Tongue (tissue), 2 donors: ENCODE measurements around the gene DPH3. TPM values are rescaled to one million over a fixed set of nuclear protein-coding genes. Genes with fewer than 3 reads are reported as not detected.

Experiments used
- DNase-seq: peaks from one replicate; pipeline ENCODE4 v3.0.0-alpha.2; 2015
- total RNA-seq: library from RNA; depleted of rRNA; stranded (reverse); fragments of >200 nt; gene quantifications from one replicate; pipeline ENCODE4 v1.2.3, GENCODE V29; 2014

DPH3 gene
- total RNA-seq, 1 donor from 2014 or later: 16.5 TPM

DNA sequence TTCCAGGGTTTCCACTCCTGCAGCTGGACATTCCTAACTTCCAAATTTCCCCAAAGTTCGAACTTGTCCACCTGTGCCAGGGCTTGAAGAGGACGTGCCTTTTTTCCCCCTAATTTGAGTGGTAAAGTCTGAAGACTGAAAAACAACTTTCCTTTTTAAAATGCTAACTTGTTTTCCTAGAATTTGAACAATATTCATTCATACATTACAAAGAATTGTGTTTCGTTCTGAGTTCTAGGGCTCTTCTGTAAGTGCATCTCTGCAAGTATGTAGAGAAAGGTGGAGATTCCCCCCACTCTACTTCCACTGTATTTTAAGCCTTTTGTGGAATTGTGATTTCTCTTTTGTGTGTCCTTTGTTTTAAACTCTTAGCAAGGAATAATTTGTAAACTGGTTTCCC lies 9.4 kb downstream of the DPH3 start:
- DNase-seq: no peak

DNA sequence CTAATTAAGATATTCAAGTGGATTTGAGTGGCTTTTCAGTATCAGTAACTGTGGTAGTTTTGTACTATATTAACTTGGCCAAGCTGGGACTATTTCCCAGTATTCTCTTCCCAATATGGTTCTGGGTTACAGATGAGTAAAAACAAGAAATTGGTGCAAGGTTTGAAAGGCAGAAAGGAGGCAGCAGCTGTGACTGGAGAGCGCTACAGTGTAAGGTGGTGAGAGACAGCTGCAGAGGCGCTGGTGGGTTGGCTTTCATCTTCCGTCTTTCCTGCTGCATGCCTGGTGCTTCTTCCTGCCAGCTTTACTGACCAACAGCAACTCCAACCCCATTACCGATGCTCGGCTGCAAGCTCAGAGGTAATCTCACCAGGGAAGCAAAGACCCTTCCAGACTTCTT lies 9.8 kb downstream of the DPH3 start:
- no peak for DNase-seq

DNA sequence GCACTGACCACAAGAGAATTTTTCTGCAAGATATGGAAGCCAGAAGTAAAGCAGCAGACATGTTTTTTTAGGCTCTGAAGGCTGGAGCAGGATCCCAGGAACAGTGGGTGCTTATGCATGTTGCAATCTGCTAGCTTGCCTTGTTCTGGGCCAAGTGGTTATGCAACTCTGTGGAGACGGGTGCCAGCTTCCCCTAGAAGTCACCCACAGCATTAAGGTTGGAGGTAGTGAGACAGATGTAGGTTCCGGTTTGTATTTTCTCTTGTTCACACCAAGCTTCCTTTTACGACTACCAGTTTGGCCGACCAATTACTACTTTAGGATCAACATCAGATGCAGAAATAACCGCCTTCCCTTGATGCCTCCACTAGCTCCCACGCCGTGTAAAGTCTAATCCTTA lies 11.1 kb downstream of the DPH3 start:
- DNase-seq: no peak

DNA sequence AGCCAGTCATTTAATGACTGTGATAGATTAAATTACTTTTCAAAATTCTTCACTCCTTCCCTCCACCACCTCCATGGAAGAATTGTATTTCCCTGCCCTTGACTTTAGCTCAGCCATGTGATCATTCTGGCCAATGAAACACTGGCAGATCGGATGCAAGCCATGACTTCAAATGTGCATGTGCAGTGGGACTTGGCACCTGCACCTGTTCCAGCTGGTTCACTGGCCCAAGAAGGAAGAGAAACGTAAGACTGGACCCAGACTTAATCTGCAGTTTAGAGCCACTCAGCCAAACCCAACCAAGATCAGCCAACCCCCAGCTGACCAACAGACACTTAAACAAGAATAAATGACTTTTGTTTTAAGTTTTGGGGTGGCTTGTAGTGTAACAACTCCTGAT lies 11.8 kb downstream of the DPH3 start:
- DNase-seq: no peak

DNA sequence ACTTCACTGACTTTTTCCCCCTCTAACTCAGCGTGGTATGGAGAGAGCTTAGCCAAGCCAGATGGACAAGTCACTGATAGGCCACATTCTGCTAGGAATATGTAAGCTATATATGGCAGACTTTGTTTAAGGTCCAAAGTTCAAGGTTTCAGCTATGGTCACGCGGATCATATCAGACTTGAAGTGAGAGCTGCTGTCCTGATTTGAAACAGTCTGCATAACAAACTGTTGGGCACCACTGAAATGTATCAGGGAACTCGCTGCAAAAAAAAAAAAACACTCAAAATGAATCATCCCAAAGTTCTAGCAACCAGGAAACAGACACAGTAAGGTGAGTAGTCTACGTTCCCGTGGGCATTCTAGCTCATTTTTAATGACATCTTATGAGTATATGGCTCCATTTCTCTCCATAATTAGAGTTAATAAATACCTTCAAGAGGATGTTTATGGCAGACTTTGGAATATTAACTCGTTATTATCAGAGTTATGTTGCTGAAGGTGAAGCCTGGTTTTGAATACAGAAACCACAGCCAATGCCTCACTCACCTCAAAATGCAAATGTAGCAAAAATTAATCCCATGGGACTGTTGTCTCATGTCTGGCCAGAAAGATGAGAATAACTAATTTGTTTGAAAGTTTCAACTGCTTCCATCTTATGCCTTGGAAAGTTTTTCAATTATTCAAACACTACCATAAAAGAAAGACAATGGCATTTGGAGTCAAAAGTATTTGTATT lies 12.3 kb downstream of the DPH3 start:
- no peak for DNase-seq

DNA sequence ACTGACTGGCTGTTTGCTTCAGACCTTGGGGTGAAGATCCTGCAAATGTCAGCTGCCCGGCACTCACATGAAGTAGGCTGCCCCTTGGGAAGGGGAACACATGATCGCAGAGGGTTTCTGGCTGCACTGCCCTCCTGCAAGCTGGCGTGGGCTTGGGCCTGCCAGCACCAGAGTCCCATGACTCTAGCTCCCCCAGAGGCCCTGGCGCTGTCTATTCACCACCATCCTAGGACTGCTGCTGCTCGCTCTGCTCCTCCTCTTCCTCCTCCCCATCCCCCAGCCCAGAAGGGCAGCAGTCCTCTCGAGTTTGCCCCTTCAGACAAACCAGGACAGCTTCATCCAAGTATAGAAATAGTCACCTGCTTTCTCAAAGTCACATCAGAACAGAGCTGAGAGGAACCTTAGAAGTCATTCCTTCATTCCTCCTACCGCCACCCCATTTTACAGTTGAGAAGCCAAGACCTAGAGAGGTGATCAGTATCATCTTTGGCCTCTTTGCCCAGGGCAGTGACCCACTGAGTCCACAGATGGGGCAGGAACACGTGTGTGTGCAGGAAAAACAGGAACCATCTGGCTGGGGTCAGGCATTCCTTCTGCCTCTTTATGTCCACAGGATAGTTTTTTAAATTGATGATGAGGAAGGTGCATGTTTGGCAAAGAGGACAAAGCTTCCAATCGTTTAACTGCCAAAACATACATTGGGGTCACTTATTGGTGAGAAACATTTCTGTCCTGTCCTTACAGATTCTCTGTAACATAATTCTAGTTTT lies 13.2 kb downstream of the DPH3 start:
- no peak for DNase-seq

DNA sequence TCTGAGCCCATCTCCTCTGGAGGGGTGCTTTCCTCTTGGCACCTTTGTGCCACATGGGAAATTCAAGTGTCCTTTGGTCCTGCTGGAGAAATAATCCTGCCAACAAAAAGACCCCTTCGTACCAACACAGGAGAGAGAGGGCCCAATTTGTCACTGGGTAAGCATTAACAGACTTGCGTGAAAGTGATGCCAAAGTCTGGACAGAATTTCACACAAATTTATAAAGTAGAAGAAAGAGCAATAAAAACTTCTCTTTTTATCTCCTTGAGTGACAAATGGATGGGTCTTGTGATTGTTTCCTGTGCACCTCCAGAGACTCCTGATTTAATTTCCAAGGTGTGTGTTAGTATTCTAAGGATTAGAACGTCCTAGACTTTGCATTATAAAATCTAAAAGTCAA lies 14.9 kb downstream of the DPH3 start:
- no peak for DNase-seq

DNA sequence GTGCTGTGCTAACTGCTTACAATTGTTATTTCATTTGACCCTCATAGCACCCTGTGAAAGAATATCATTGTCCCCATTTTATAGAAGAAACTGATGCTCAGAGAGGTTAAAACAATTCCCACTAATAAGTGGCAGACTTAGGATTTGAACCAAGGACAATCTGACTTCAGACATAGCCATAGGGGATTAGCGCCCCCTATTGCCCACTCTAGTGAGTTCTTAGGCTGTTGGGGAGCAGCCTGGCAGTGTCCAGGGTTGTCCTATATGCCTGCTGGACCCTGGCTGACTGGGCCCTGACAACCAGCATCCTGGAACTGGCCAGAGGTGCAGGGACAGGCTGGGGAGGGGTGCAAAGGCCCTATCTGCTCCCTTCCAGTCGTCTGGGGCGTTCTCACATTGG lies 15.4 kb downstream of the DPH3 start:
- DNase-seq: no peak

DNA sequence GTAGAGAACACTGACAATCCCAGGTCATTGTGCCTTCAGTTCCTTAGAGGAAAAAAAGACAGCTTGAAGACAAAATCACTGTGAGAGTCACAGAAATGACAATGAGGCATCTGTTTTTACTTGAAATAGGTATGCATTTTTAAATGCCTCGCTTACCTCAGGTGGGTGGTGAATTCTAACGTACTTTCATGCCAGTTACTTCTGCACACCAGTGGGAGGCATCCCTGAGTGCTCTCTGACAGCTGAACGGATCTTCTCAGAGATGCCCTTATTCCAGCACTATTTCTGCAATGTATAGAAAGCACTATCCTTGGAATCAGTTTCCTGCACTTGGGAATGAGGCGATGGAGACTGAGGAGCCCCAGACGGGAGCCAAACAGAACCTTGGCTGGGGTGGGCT lies 16.2 kb downstream of the DPH3 start:
- DNase-seq: no peak

DNA sequence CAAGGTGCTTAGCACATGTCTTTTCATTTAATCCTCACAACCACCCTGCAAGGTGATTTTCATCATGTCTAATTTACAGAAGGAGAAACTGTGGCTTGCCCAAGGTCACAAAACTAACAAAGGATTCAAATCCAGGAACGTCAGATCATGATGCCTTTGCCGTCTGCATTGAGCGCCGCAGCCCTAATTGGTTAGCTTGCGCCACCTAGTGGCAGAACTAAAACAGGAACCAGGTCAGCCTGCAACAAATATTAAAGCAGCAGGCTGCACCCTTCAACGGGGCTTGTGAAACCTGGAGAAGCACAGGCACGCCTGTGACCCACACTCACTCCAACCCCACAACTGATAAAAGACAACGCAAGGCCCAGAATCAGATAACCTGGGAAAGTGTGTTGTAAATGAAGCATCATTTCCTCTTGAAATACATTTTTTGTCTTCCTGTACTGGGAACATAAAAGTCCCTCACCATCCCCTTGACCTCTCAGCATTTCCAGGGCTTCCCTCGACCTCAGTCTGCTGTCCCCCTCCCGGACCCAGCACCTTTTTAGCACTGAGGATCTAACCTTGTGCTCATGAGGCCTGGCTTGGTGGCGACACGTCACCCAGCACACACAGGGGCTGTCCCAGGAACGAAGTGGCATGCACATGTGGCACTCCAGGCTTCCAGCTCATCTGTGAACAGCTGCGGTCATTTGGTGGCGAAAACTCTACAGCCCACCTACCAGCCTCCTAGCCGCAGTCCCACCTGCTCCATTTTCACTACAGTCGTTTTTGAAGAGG lies 17.3 kb downstream of the DPH3 start:
- peak; percentile 93 for DNase-seq

DNA sequence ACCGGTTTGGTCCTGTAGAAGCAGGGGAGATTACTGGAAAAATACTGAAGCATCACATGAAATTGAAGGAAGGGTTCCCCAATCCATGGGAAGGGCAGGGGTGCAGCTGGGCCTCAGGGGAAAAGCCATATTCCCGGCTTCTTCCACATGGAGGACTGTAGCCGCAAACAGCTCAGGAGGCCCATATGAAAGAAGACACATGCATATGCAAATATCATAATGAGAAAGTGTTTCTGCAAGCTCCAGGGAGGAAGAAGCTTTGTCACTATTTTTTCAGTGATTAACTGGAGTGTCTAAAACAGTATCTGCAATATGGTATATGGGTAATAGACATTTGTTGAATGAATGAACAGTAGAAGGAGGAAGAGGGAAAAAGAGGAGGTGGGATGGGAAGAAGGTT lies 19.1 kb downstream of the DPH3 start:
- no peak for DNase-seq

DNA sequence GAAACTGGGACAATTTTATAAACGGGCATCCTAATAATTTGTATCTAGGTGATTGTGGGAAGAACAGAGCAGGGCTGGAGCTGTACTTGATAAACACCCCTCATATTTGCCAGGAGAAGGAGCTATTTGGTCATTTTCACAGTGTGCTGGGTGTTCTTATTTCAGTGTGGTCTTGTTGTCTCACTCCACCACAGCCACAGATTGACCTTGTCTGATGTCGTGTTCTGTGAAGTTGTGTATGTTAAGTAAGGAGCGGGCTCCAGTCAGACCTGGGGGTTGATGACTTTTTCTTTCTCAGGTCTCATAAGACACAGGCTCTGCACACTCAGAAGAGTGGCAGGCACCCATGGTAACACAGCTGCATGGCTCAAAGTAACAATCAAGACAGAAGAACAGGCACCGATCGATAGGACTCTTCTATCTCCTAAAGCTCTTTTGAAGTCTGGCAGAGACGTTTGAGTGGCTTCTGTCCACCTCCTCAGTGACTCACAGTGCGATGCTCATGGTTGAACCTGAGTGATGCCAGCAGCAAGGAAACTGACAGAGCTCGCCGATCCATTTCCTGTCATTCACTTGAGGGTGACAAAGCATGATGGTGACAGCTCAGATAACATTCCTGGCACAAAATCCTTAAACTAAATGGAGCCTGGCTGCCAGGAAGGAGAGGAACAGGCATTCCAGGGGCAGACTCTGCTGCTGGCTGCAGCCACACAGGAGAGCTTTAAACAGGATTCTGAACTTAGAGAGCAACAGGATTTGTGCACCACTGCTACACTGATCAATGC lies 20.8 kb downstream of the DPH3 start:
- no peak for DNase-seq

DNA sequence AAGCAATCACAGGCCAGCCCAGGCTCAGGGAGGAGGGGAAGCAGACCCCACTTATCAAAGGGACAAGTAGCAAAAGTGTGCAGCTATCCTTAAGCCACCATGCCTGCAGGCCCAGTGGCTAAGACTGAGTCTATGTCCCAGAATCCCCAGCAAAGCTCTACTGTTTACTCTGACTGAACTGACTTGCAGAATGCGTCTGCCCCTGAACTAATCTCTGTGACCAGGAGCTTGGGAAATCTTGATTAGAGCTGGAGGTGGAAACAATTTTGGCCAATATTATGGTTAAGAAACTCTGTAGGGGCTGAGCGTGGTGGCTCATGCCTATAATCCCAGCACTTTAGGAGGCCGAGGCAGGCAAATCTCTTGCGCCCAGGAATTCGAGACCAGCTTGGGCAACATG lies 22.6 kb downstream of the DPH3 start:
- DNase-seq: no peak

DNA sequence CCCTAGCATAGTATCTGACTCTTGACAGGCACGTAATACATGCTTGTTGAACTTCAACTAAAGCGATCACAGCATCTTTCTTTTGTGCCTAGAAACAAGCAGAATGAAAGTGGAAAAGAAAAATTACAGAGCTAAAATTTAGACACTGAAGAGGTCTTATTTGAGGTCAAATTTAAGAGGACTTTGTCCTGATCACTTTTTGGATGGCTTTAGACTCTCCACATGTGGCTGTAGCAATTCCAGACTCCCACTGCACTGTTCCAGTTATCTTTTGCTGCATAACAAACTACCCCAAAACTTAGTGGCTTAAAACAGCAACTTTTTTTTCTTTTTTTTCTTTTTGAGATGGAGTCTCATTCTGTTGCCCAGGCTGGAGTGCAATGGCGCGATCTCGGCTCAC lies 23.5 kb downstream of the DPH3 start:
- no peak for DNase-seq

DNA sequence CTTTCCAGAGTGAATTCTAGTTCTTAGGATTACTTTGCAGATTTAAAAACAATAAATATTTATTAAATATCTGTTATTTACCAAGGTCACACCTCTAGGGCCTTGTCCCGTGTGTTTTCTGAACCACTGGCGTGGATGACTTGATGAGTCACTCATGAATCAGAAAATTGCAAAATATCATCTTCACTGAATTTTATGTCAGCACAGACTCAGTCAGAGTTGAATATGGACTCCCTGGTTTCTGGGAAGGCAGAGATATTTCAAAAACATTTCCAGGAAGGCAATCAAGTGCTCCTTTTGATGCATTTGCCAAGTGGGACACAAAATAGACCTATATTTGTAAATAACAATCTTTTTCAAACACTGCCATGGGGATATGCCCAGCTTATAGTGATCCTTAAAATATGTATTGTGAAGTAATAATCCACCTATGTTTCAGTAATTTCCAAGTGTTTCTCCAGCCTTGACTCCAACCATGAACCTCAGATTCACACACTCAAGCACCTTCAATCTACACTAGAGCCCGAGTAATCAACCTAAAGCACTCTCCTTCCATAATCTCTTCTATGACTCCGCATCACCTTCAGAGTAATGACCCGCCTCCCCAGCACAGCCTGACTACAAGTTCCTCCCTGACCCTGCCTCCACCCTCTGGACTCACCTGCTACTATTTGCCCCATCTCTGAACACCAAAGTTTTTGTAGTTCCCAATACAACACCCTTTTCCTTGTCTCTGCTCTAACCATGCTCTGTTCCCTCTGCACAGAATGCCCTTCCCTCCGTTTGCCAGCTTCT lies 24.3 kb downstream of the DPH3 start:
- DNase-seq: no peak

DNA sequence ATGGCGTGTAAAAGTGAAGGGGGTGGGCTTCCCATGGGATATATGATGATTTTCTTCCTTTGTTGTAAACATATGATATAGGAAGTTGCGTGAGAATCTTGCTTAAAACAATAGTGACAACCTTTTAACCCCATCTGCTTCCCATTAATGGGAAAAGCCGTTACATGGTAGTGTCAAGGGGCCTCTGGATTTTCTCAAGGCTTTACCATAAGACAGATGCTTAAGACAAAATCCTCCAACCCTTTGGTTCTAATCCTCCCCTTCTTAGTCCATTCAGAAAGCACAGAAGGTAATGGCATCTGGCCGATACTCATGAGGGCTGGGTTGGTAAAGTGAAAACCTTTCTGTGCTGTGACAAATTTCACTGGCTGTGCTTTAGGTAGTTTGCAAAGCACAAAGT lies 25.0 kb downstream of the DPH3 start:
- DNase-seq: peak; percentile 49

DNA sequence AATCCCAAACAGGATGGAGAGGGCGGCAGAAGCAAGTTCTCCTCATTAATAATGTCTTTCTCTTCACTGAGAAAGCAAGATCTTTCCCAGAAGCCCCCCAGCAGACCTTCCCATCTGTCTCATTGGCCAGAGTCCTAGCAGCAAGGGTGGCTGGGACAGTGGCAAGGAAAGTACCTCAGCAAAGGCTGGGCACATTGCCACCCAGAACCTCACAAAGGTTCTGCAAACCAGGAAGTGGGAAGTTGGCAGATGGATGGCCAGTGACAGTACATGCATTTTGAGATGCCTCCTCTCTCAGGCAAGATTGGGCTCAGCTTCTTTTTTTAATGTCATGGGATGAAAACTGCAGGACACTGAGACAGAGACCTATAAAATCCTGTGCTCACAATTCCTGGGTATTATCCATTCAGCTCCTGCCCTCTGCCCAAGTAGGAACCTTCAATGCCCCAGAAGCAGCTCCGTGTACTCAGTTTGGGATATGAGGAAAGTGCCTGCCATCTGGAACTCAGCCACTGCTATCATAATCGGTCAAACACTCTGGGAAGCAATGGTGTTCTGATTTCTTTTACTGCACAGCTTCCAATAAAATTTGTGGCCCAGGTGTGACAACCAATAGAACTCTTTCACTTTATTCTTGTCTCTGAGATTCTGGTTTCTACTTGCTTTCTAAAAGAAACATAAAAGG lies 25.5 kb downstream of the DPH3 start:
- peak; percentile 14 for DNase-seq

DNA sequence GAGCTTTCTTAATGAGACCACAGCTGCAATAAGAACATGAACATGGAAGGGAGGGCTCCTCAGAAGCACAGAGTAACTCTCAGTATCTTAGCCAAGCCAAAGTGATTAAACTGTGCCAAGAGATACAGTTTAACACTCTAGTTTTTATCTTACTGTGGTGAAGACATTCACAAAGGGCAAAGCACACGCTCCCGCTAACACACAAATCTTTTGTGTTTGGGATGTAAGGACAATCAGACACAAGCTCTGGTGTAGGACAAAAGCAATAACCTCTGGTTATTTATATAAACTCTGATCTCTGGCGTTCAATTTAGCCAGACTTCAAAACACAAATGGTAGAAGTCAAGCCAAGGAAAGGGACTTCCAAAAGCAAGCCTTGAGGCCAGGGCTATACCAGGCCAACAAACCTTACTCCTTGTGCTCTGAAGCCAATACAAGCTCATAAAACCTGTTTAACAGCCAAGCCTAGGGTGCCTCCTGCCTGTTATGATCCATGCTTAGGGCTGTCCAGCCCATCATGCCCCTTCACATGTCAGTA lies 27.8 kb downstream of the DPH3 start:
- no peak for DNase-seq

DNA sequence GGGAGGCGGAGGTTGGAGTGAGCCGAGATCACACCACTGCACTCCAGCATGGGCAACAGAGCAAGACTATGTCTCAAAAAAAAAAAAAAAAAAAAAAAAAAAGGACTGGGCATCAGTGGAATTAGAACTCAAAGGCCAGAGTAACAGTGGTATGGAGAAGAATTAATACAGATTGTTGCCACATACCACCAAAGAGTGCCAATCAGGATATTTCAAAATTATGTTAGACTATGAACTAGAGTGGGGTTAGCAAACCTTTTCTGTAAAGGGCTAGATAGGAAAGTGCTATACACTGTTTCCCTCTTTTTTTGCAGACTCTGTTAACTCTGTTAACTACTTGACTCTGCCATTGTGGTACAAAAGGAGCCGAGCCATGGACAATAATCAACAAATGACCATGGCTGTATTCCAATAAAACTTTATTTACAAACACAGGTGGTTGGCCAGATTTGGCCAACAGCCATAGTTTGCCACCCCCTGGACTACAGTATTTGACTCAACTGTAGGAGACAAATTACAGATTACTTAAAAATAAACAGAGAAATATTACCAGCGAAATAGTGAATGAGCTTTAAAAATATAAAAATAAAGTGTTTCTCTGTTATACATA lies 28.6 kb downstream of the DPH3 start:
- no peak for DNase-seq

DNA sequence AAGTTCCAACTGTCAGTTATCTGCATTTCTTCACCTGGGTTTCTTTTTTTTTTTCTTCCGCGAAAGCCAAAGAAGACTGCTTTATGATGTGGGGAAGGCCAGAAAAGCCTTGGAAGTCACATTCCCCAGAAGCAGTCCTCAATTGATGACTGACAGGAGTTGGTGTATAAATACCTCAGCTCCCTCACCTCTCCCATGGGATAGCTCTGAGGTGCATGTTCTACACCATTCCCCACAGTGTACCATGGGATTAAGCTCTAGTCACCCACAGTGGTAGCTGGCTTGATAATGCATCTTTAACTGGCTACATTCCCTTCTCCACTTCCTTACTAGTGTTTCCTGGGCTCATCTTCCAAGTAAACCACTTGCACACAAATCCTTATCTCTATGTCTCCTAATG lies 30.5 kb downstream of the DPH3 start:
- DNase-seq: no peak
